ENCODE results near the gene POMT1. TPM values are rescaled to one million over a fixed set of nuclear protein-coding genes. Genes with fewer than 3 reads are reported as not detected.

Gene POMT1
- total and polyA plus RNA-seq, 2 experiments from 2014 or later = 20.2 to 32.4 TPM

- TF ChIP-seq CREB1 (CRISPR knock-in tag; IDR thresholded peaks at IDR 0.05; ENCODE audit: low read depth) (no peak), CTCF (conservative IDR thresholded peaks at IDR 0.05; ENCODE audit: low read depth in 2 of 2) (no peak)
These were observed 10.6 kb upstream of the POMT1 start (continued) for GRCh38 chr9:131492070-131492469.

- TF ChIP-seq ZNF331 (CRISPR knock-in tag; IDR thresholded peaks at IDR 0.05; ENCODE audit: low read depth) (no peak), CTCF (conservative IDR thresholded peaks at IDR 0.05; ENCODE audit: low read depth in 2 of 2) (0 out of 4 replicates have a peak, but pooled peaks of 1 of the 2 experiments have one; percentile 6)
- no peaks in the 10 kb centered on the region; the same call in 2 of the 3 replicates for H3K9me3 Mint-ChIP-seq
- no peak overlapping the region for H3K4me3 ChIP-seq
- no peaks in the 10 kb centered on the region for H3K27me3 ChIP-seq (ENCODE audit: insufficient read depth)
- no peaks in the 10 kb centered on the region for H3K4me1 ChIP-seq (ENCODE audit: insufficient read depth)
- H3K79me2 ChIP-seq (replicated peaks; ENCODE audit: insufficient read depth) = peaks cover 5% of the 10 kb centered on the region
- DNase-seq (ENCODE audit: low spot score) (no peak), ATAC-seq (no peak)
- peaks cover 75% of the 10 kb centered on the region for H3K36me3 ChIP-seq (ENCODE audit: insufficient read depth)
- no peak overlapping the region for H3K4me2 ChIP-seq
- H3F3A ChIP-seq (replicated peaks; ENCODE audit: low read depth) = peaks cover 56% of the 10 kb centered on the region
- H3K9me2 ChIP-seq (ENCODE audit: insufficient read depth) = no peaks in the 10 kb centered on the region
- H3K27ac ChIP-seq (ENCODE audit: low read depth) = peak overlapping the region; percentile 50; the same call in 1 of the 2 replicates
- no peaks in the 10 kb centered on the region; the same call in 2 of the 3 replicates for H3K4me1 Mint-ChIP-seq
- H3K27ac Mint-ChIP-seq = no peak overlapping the region
- peaks cover 98% of the 10 kb centered on the region for H3K36me3 Mint-ChIP-seq (ENCODE audit: low read depth)
- H4K20me1 ChIP-seq (replicated peaks; ENCODE audit: insufficient read depth) = peaks cover 42% of the 10 kb centered on the region
- peaks cover 40% of the 10 kb centered on the region for H3K27me3 Mint-ChIP-seq (ENCODE audit: insufficient read depth, low read depth, poor library complexity)
- no peak overlapping the region for H3K4me3 Mint-ChIP-seq
- no peak overlapping the region for H2AFZ ChIP-seq
These were observed 8.3 kb upstream of the POMT1 start for GRCh38 chr9:131494296-131494870.

- Histone ChIP-seq H3K4me1 (ENCODE audit: insufficient read depth) (no peaks in the 10 kb centered on the region), H3K9me2 (ENCODE audit: insufficient read depth) (no peaks in the 10 kb centered on the region), H3K36me3 (ENCODE audit: insufficient read depth) (peaks cover 71% of the 10 kb centered on the region), H3K4me2 (no peak overlapping the region), H3K79me2 (replicated peaks; ENCODE audit: insufficient read depth) (peaks cover 5% of the 10 kb centered on the region), H3K27ac (ENCODE audit: low read depth) (0 out of 2 replicates have a peak overlapping the region, but pooled peaks have one; percentile 45), H3K4me3 (no peak overlapping the region), H3F3A (replicated peaks; ENCODE audit: low read depth) (peaks cover 61% of the 10 kb centered on the region), H2AFZ (no peak overlapping the region), H3K27me3 (ENCODE audit: insufficient read depth) (no peaks in the 10 kb centered on the region), H4K20me1 (replicated peaks; ENCODE audit: insufficient read depth) (peaks cover 42% of the 10 kb centered on the region)
- Mint-ChIP-seq H3K36me3 (ENCODE audit: low read depth) (peaks cover 96% of the 10 kb centered on the region), H3K9me3 (no peaks in the 10 kb centered on the region; the same call in 2 of the 3 replicates), H3K4me1 (peaks cover 5% of the 10 kb centered on the region; the same call in 2 of the 3 replicates), H3K27ac (no peak overlapping the region), H3K4me3 (no peak overlapping the region), H3K27me3 (ENCODE audit: insufficient read depth, low read depth, poor library complexity) (peaks cover 32% of the 10 kb centered on the region)
- DNase-seq (ENCODE audit: low spot score) = no peak
- no peak for ATAC-seq
- no peak for TF ChIP-seq CTCF (conservative IDR thresholded peaks at IDR 0.05; ENCODE audit: low read depth in 2 of 2)
- TF ChIP-seq EZH2 (IDR thresholded peaks at IDR 0.05; ENCODE audit: low read depth, unreplicated experiment) = no peak
- TF ChIP-seq ZNF114 (CRISPR knock-in tag; IDR thresholded peaks at IDR 0.05) = no peak
These were observed 6.9 kb upstream of the POMT1 start for GRCh38 chr9:131495785-131496184.

Measured in GM23338 (cell line).